Measurements from ENCODE around the gene TRAF3IP1. TPM values are rescaled to one million over a fixed set of nuclear protein-coding genes. Genes with fewer than 3 reads are reported as not detected.

TRAF3IP1 gene
- total RNA-seq, 4 donors from 2014 or later, result 11.6 to 17.4 (median 15.7) TPM

DNA sequence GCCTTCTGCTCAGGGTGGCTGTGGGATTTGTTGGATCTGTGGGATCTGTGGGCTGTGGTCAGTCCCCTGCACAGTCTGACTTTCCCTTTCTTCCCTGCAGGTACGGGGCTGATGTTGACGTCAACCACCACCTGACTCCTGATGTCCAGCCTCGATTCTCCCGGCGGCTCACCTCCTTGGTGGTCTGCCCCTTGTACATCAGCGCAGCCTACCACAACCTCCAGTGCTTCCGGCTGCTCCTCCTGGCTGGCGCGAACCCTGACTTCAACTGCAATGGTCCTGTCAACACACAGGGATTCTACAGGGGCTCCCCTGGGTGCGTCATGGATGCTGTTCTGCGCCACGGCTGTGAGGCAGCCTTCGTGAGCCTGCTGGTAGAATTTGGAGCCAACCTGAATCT is 123.9 kb downstream of the TRAF3IP1 start:
- Histone ChIP-seq H3K36me3 (peaks cover 0 to 54% (median 9%) of the 10 kb centered on the region in 3 donors), H3K4me1 (peaks cover 0 to 42% (median 4%) of the 10 kb centered on the region in 4 donors), H3K27ac (no peak overlapping the region), H3K27me3 (no peaks in the 10 kb centered on the region), H3K4me3 (no peak overlapping the region), H3K9me3 (no peaks in the 10 kb centered on the region)
- 95 to 97% methylated on average over 13 of the region's 13 CpGs for whole genome bisulfite sequencing, 2 donors
- no peak for DNase-seq (ENCODE audit: low spot score in 2 of 2)
- TF ChIP-seq POLR2A (IDR thresholded peaks at IDR 0.05) (no peak), CTCF (IDR thresholded peaks at IDR 0.05) (no peak), EP300 (IDR thresholded peaks at IDR 0.05) (no peak)

DNA sequence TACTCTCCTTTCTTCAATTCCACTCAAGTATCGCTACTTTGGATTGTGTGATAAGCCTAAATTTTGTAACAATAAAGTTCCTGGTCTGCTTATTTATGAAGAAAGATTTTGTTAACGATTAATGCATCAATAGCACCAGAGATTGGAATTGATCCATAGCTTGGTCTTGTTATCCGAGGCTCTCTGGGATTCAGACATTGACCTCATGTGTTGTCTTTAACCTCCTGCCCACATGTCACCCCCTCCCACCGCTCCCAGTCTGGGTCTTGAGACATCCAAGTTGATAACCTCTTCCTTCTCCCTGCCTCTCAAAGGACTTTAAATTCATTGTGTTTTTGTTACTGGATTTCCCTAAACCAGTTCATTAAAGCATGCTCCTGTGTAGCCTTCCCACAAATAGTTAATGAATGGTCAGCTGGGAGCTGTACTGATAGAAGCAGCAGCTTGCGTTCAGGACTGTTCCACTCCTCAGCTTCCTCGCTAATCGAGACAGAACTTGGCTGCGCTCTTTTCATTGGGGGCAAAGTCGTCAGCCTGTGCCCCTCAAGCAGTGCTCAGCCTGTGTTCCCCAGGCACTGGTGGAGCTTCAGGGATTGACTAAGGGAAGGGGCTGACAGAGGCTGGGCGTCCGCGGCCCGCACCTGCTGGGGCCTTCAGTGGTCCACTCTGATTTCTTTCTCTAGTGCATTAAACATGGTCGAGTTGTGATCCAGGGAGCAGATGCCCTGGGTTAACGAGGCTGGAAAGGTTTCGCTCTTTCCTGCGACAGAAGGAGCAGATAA is 125.3 kb downstream of the TRAF3IP1 start:
- no peaks in the 10 kb centered on the region for H3K27me3 ChIP-seq
- peaks cover 0 to 44% (median 6%) of the 10 kb centered on the region in 4 donors for H3K4me1 ChIP-seq
- no peaks in the 10 kb centered on the region for H3K9me3 ChIP-seq
- no peak overlapping the region for H3K27ac ChIP-seq
- TF ChIP-seq CTCF (IDR thresholded peaks at IDR 0.05) (no peak), POLR2A (IDR thresholded peaks at IDR 0.05) (no peak), EP300 (IDR thresholded peaks at IDR 0.05) (no peak)
- no peak for DNase-seq (ENCODE audit: low spot score in 2 of 2)
- 64 to 67% methylated on average over 17 of the region's 17 CpGs for WGBS, 2 donors
- H3K4me3 ChIP-seq, result no peak overlapping the region
- peaks cover 0 to 67% (median 9%) of the 10 kb centered on the region in 3 donors for H3K36me3 ChIP-seq

- Histone ChIP-seq H3K27me3 (no peaks in the 10 kb centered on the region), H3K4me3 (no peak overlapping the region), H3K27ac (no peak overlapping the region), H3K4me1 (peaks cover 0 to 44% (median 7%) of the 10 kb centered on the region in 4 donors), H3K9me3 (no peaks in the 10 kb centered on the region), H3K36me3 (peaks cover 0 to 75% (median 9%) of the 10 kb centered on the region in 3 donors)
- WGBS, 2 donors, result 89 to 96% methylated on average over 8 of the region's 8 CpGs
- no peak for TF ChIP-seq CTCF (IDR thresholded peaks at IDR 0.05)
- TF ChIP-seq POLR2A (IDR thresholded peaks at IDR 0.05), result no peak
- TF ChIP-seq EP300 (IDR thresholded peaks at IDR 0.05), result no peak
- no peak for DNase-seq (ENCODE audit: low spot score in 2 of 2)
Observed at GRCh38 chr2:238446371-238446770, 126.1 kb downstream of the TRAF3IP1 start.

DNA sequence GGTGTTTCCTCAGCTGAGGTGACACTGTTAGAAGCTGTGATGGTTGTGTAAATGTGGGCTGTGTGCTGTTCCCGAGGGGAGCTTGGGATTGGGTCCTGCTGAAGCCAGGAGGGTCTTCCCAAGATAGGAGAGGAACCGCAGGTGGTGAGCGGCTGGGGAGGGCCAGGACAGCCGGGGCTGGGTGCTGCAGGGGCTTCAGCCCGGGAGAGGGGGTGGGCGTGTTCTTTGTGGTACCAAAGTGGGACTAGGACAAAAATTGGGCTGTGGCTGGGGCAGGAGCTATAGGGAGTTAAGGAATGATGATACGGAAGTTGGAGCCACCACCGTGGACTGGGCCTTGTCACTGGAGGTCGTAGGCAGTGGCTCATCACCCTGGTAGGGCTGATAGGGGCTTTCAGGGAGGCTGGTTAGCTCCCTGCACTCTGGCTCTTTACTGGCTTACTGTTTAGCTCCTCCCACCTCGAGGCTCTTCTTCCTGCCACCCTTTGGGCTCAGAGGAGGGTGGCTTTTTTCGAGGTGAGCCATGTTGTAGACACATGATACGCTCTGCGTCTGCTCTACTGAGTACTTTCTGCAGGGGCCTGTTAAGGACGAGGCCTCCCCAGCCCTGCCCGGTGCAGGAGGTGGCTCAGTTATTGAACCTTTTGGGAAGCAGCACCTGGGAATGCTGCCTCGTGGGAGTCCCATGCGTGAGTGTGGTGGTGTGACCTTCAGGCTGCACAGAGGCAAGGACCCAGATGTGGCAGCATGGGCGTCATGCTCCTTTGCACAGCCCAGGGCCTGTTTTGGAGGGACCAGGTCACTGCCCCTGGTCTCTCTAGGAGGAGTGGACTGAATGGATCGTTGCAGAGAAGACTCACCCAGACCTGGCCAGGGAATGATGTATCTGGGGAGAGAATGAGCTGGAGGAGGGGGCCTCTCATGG is 128.0 kb downstream of the TRAF3IP1 start:
- Histone ChIP-seq H3K4me3 (no peak overlapping the region), H3K27ac (no peak overlapping the region), H3K27me3 (no peaks in the 10 kb centered on the region), H3K4me1 (peaks cover 0 to 33% (median 4%) of the 10 kb centered on the region in 4 donors), H3K36me3 (peaks cover 0 to 90% (median 9%) of the 10 kb centered on the region in 3 donors), H3K9me3 (no peaks in the 10 kb centered on the region)
- no peak for TF ChIP-seq CTCF (IDR thresholded peaks at IDR 0.05)
- no peak for TF ChIP-seq EP300 (IDR thresholded peaks at IDR 0.05)
- no peak for TF ChIP-seq POLR2A (IDR thresholded peaks at IDR 0.05)
- 78 to 86% methylated on average over 19 of the region's 19 CpGs for WGBS, 2 donors
- no peak for DNase-seq (ENCODE audit: low spot score in 2 of 2)
